ENCODE data around the gene MINDY3. TPM values are rescaled to one million over a fixed set of nuclear protein-coding genes. Genes with fewer than 3 reads are reported as not detected.
A peak's percentile ranks its signal among the peaks of the same experiment; 100 is the strongest.

Gene MINDY3
- total RNA-seq, 2 donors from 2014 or later: 19.0 to 20.6 TPM

DNA sequence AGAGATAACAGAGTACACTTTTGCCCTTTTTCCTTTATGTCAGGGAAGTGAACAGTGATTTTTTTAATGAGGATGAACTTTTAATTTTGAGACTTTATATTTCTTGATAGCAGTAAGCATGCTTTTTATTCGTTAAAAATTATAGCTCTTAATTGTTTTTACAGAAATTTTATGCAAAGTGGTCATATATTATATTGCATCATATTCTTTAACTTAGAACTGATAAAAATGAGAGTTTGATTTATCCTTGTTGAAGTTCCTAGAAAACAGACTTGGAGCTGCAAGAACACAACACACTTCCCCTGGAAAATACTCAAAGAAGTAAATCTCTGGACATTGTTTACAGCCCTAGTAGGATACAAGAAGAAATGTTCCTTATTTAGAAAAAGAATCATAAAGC, 21.2 kb upstream of the MINDY3 start:
- Mint-ChIP-seq H3K27me3 (ENCODE audit: insufficient read depth) (peaks cover 5% of the 10 kb centered on the region), H3K4me1 (peaks cover 21% of the 10 kb centered on the region), H3K4me3 (no peak overlapping the region), H3K36me3 (ENCODE audit: low read depth) (no peaks in the 10 kb centered on the region), H3K9me3 (peaks cover 8% of the 10 kb centered on the region), H3K27ac (no peak overlapping the region)
- no peak overlapping the region for H3K9ac ChIP-seq (ENCODE audit: extremely low read depth, low read length, poor library complexity, severe bottlenecking)
- H3K36me3 ChIP-seq (ENCODE audit: control insufficient read depth, insufficient read depth, low read length): no peaks in the 10 kb centered on the region
- no peaks in the 10 kb centered on the region for H3K27me3 ChIP-seq (ENCODE audit: control insufficient read depth, insufficient read depth, low read length, poor library complexity, severe bottlenecking)
- peaks cover 11% of the 10 kb centered on the region for H3K4me1 ChIP-seq (ENCODE audit: control insufficient read depth, insufficient read depth, low read length)
- no peak for TF ChIP-seq CTCF (conservative IDR thresholded peaks at IDR 0.05)
- DNase-seq: no peak
- H3K4me3 ChIP-seq (ENCODE audit: low read length): no peak overlapping the region
- no peak overlapping the region for H3K27ac ChIP-seq (ENCODE audit: low read depth, low read length)
- no peaks in the 10 kb centered on the region for H3K9me3 ChIP-seq (ENCODE audit: control insufficient read depth, low read length)
- 89% methylated on average over 1 of the region's 1 CpG; no CpG with 5 or more reads in 1 of the 2 experiments for WGBS, 2 experiments (ENCODE audit: insufficient coverage in 1 of 2, insufficient read length in 1 of 2)

DNA sequence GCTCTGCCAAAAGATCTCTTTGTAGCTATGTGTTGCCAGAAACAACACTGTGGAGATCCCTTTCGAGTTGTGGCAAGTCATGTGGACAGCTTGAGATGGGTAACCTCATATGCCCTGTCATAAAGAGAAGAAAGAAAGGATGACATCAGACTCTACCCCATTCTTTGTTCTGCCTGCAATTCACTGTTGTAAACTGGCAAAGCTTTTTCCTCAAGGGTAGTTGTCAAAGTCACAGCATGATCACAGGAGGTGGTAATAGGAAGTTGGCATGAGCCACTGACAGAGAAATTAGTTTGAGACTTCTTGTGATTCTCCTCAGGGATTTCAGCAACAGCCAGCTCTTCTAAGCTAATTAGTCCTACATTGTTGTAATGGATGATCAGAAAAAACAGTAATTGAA, 19.4 kb upstream of the MINDY3 start:
- Histone ChIP-seq H3K9ac (ENCODE audit: extremely low read depth, low read length, poor library complexity, severe bottlenecking) (no peak overlapping the region), H3K36me3 (ENCODE audit: control insufficient read depth, insufficient read depth, low read length) (no peaks in the 10 kb centered on the region), H3K4me3 (ENCODE audit: low read length) (no peak overlapping the region), H3K9me3 (ENCODE audit: control insufficient read depth, low read length) (no peaks in the 10 kb centered on the region), H3K27me3 (ENCODE audit: control insufficient read depth, insufficient read depth, low read length, poor library complexity, severe bottlenecking) (no peaks in the 10 kb centered on the region), H3K27ac (ENCODE audit: low read depth, low read length) (no peak overlapping the region), H3K4me1 (ENCODE audit: control insufficient read depth, insufficient read depth, low read length) (peaks cover 6% of the 10 kb centered on the region)
- no peaks in the 10 kb centered on the region for H3K36me3 Mint-ChIP-seq (ENCODE audit: low read depth)
- peaks cover 18% of the 10 kb centered on the region for H3K27me3 Mint-ChIP-seq (ENCODE audit: insufficient read depth)
- peaks cover 13% of the 10 kb centered on the region for H3K9me3 Mint-ChIP-seq
- no peak for TF ChIP-seq CTCF (conservative IDR thresholded peaks at IDR 0.05)
- WGBS, 2 experiments (ENCODE audit: insufficient coverage in 1 of 2, insufficient read length in 1 of 2): 30 to 32% methylated on average over 1 of the region's 1 CpG
- no peak overlapping the region for H3K27ac Mint-ChIP-seq
- H3K4me3 Mint-ChIP-seq: no peak overlapping the region
- H3K4me1 Mint-ChIP-seq: peaks cover 21% of the 10 kb centered on the region
- DNase-seq: peak; percentile 51

DNA sequence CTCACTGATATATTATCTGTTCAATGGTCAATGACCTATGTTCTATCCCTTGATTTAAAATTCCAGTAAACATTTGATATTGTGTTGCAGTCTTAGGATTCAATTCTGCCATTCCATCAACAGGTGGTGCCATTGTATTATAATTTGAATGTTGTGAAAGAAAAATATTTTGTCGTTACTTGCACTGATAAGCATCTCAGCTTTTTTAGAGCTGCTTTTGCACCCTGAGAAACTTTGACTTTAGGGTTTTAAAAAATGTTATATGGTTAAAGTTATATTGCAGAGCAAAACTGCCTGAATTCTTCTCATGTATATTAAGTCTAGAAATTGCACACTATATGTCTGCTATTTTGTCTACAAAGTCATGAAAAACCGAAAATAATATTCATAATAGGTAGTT, 18.8 kb upstream of the MINDY3 start:
- no peaks in the 10 kb centered on the region for H3K9me3 ChIP-seq (ENCODE audit: control insufficient read depth, low read length)
- Mint-ChIP-seq H3K27me3 (ENCODE audit: insufficient read depth) (peaks cover 20% of the 10 kb centered on the region), H3K36me3 (ENCODE audit: low read depth) (no peaks in the 10 kb centered on the region), H3K4me3 (no peak overlapping the region), H3K27ac (no peak overlapping the region), H3K4me1 (peaks cover 18% of the 10 kb centered on the region), H3K9me3 (peaks cover 16% of the 10 kb centered on the region)
- peak; percentile 92 for TF ChIP-seq CTCF (conservative IDR thresholded peaks at IDR 0.05)
- no peak overlapping the region for H3K27ac ChIP-seq (ENCODE audit: low read depth, low read length)
- 0 to 28% methylated on average over 1 of the region's 2 CpGs for WGBS, 2 experiments (ENCODE audit: insufficient coverage in 1 of 2, insufficient read length in 1 of 2)
- H3K36me3 ChIP-seq (ENCODE audit: control insufficient read depth, insufficient read depth, low read length): no peaks in the 10 kb centered on the region
- no peak overlapping the region for H3K4me3 ChIP-seq (ENCODE audit: low read length)
- peaks cover 6% of the 10 kb centered on the region for H3K4me1 ChIP-seq (ENCODE audit: control insufficient read depth, insufficient read depth, low read length)
- H3K27me3 ChIP-seq (ENCODE audit: control insufficient read depth, insufficient read depth, low read length, poor library complexity, severe bottlenecking): no peaks in the 10 kb centered on the region
- no peak overlapping the region for H3K9ac ChIP-seq (ENCODE audit: extremely low read depth, low read length, poor library complexity, severe bottlenecking)
- no peak for DNase-seq

All from endodermal cell (in vitro differentiated cells).